GM12878 (cell line): ENCODE data around the gene DGCR8. TPM values are rescaled to one million over a fixed set of nuclear protein-coding genes. Genes with fewer than 3 reads are reported as not detected.

Experiments
- ATAC-seq: fragments of 200-7000 bp; cut with Tn5 transposase; 3 replicates; pipeline ENCODE4 v1.9.1; 2020; ENCODE audit warnings: mild to moderate bottlenecking, moderate library complexity
- BruUV-seq: library from RNA; stranded (reverse); fragments of 400-500 nt; replicated peaks from 2 replicates; lab custom pipeline; 2021; lab: Mats Ljungman, UMichigan
- CTCF ChIA-PET: fragments of 300-600 bp; sonication (Branson Sonifier 250); formaldehyde crosslinking; extraction: SDS; loops from one replicate; lab custom pipeline; 2021; ENCODE audit warnings: inconsistent platforms; lab: Yijun Ruan, JAX
- POLR2A ChIA-PET: fragments of 350-600 bp; formaldehyde crosslinking; extraction: SDS; loops from one replicate; lab custom pipeline; 2021; ENCODE audit warnings: inconsistent platforms; lab: Charles Lee
- RAD21 ChIA-PET: fragments of 300-600 bp; sonication (Branson Sonifier 250); formaldehyde crosslinking; loops from one replicate; lab custom pipeline; 2023; ENCODE audit warnings: antibody characterized with exemption; ENCODE audit not compliant: unreplicated experiment; lab: Charles Lee
- SMC1A ChIA-PET: fragments of 300-600 bp; sonication (Branson Sonifier 250); formaldehyde crosslinking; loops from one replicate; lab custom pipeline; 2023; ENCODE audit not compliant: unreplicated experiment, uncharacterized antibody; lab: Charles Lee
- DNase-seq: peaks from one replicate; pipeline ENCODE4 v3.0.0-alpha.2; 2011; ENCODE audit warnings: low read depth, low spot score
- FAIRE-seq: peaks from 3 replicates; lab custom pipeline; 2011; peaks lifted over from hg19 to GRCh38; lab: Jason Lieb, UNC
- H2AFZ ChIP-seq: 2 replicates; pipeline ENCODE4 v1.6.0; 2011; ENCODE audit warnings: low read depth, low read length, control low read depth; ENCODE audit not compliant: control insufficient read depth
- H3K27ac ChIP-seq: 2 replicates; pipeline ENCODE4 v1.5.1; 2011; ENCODE audit warnings: control low read depth; ENCODE audit not compliant: control insufficient read depth, insufficient read depth
- H3K27me3 ChIP-seq, 2 experiments: replicated peaks in 1 of 2; 2 replicates each; pipeline versions ENCODE4 v1.6.0 to v1.6.1; 2011; ENCODE audit warnings: low read length in 1 of 2; ENCODE audit not compliant: control insufficient read depth in 2 of 2, insufficient read depth in 2 of 2
- H3K36me3 ChIP-seq, 2 experiments: 2 replicates each; pipeline ENCODE4 v1.5.1; 2011; ENCODE audit warnings: low read length in 1 of 2; ENCODE audit not compliant: control insufficient read depth in 2 of 2, insufficient read depth in 2 of 2
- H3K4me1 ChIP-seq: 2 replicates; pipeline ENCODE4 v1.6.1; 2011; ENCODE audit warnings: mild to moderate bottlenecking, low read length, moderate library complexity, mixed read lengths; ENCODE audit not compliant: control insufficient read depth, insufficient read depth
- H3K4me2 ChIP-seq: 2 replicates; pipeline ENCODE4 v1.6.0; 2011; ENCODE audit warnings: control low read depth; ENCODE audit not compliant: control insufficient read depth, insufficient read depth
- H3K4me3 ChIP-seq: fragments of 200-600 bp; sonication (generic); 2 replicates; pipeline ENCODE4 v1.5.1; 2016
- H3K79me2 ChIP-seq: 2 replicates; pipeline ENCODE4 v1.6.0; 2011; ENCODE audit warnings: low read length; ENCODE audit not compliant: control insufficient read depth, insufficient read depth
- H3K9ac ChIP-seq: 2 replicates; pipeline ENCODE4 v1.8.0; 2011; ENCODE audit warnings: low read length, control low read depth, mixed read lengths; ENCODE audit not compliant: control insufficient read depth, insufficient read depth
- H3K9me3 ChIP-seq: replicated peaks from 3 replicates; pipeline ENCODE4 v1.5.1; 2011; ENCODE audit warnings: mild to moderate bottlenecking, low read length; ENCODE audit not compliant: control insufficient read depth, insufficient read depth
- H4K20me1 ChIP-seq: 2 replicates; pipeline ENCODE4 v1.6.0; 2011; ENCODE audit not compliant: control insufficient read depth, insufficient read depth
- FOS ChIP-seq: IDR thresholded peaks from 3 replicates; pipeline ENCODE4 v1.6.1; 2011; ENCODE audit warnings: borderline replicate concordance; ENCODE audit not compliant: insufficient read length; ENCODE audit errors: extremely low read depth
- POLR2A ChIP-seq: IDR thresholded peaks from 2 replicates; pipeline ENCODE4 v1.6.1; 2011; ENCODE audit warnings: low read depth, mild to moderate bottlenecking, low read length
- POLR2AphosphoS5 ChIP-seq: IDR thresholded peaks from 2 replicates; pipeline ENCODE4 v1.6.1; 2011; ENCODE audit warnings: mild to moderate bottlenecking, low read length, inconsistent platforms
- ZBTB40 ChIP-seq: fragments of 450-650 bp; IDR thresholded peaks from 2 replicates; pipeline ENCODE4 v1.6.1; 2016; ENCODE audit warnings: mild to moderate bottlenecking, moderate library complexity, borderline replicate concordance
- ZNF24 ChIP-seq: fragments of 450-650 bp; IDR thresholded peaks from 2 replicates; pipeline ENCODE4 v1.6.1; 2017; ENCODE audit warnings: antibody characterized with exemption, mild to moderate bottlenecking
- WGBS: methylation state at CpG from one replicate; pipeline ENCODE4 v1.1.6; 2016; ENCODE audit warnings: low lambda C conversion rate; ENCODE audit not compliant: insufficient replicate concordance, insufficient coverage; ENCODE audit errors: missing lambda C conversion rate; 5-methylcytosine and 5-hydroxymethylcytosine counted together
- in situ Hi-C: fragments of 300-500 bp; cut with MboI; formaldehyde crosslinking; loops from 9 replicates; pipeline ENCODE4 v1.14.3; 2018; ENCODE audit warnings: mixed read lengths
- intact Hi-C: fragments of 100-400 bp; cut with micrococcal nuclease; formaldehyde crosslinking; loops from one replicate; pipeline ENCODE4 v1.14.2; 2022; ENCODE audit not compliant: unreplicated experiment
- polyA plus RNA-seq, 11 experiments: library from polyadenylated mRNA; depleted of rRNA in 4 of 11; unstranded in 6 of 11; stranded (reverse) in 5 of 11; fragments of >200 nt; fragmentation: Nextera tagmentation in 4 of 11; fragmentation: Illumina TruSeq in 1 of 11; extraction: Ambion mirVana in 4 of 11; extraction: Trizol in 1 of 11; gene quantifications; 1 replicate in 1 of 11; 2 replicates in 10 of 11; pipeline versions ENCODE4 v1.2.1 to v1.2.3, GENCODE V29; 2011 to 2016; ENCODE audit warnings: inconsistent platforms in 2 of 11, missing spikeins in 2 of 11, low read depth in 1 of 11
- total RNA-seq, 4 experiments: library from RNA; depleted of rRNA in 3 of 4; stranded (reverse); fragments of >200 nt in 3 of 4; fragmentation: Illumina TruSeq in 1 of 4; extraction: Trizol in 1 of 4; gene quantifications; 2 replicates each; pipeline versions ENCODE4 v1.2.1 to v1.2.3, GENCODE V29; 2013 to 2021

DGCR8 gene
- total and polyA plus RNA-seq, 10 of the 15 experiments (the other 5 are each of a cell fraction or from before 2014, with no cell fraction given) = 1.2 to 35.1 (median 17.2) TPM

GRCh38 chr22:20108757-20109230 is 28.8 kb downstream of the DGCR8 start:
- no peak for FAIRE-seq
- POLR2A ChIA-PET = no interaction called here
- ATAC-seq = no peak
- 95% methylated on average over 12 of the region's 12 CpGs for WGBS
- H3K36me3 ChIP-seq = peaks cover 29 to 69% of the 10 kb centered on the region in 2 experiments; a peak in 3 of 4 replicates
- no peak overlapping the region for H3K27ac ChIP-seq
- no peaks in the 10 kb centered on the region for H3K27me3 ChIP-seq
- TF ChIP-seq FOS = no peak
- TF ChIP-seq ZNF24 = no peak
- TF ChIP-seq ZBTB40 = no peak
- 0 out of 2 replicates have a peak, but pooled peaks have one; percentile 9 for TF ChIP-seq POLR2AphosphoS5
- peak; percentile 63; the same call in 1 of the 2 replicates for TF ChIP-seq POLR2A
- DNase-seq = no peak
- intact Hi-C loops (no loop called here), in situ Hi-C loops (no loop called here)
- no peaks in the 10 kb centered on the region for H3K79me2 ChIP-seq
- no peak overlapping the region for H3K4me2 ChIP-seq
- H3K4me1 ChIP-seq = peaks cover 9% of the 10 kb centered on the region
- H4K20me1 ChIP-seq = no peaks in the 10 kb centered on the region
- H2AFZ ChIP-seq = no peak overlapping the region
- no TSS peak for BruUV-seq
- RAD21 ChIA-PET = no interaction called here
- no peaks in the 10 kb centered on the region; the same call in 2 of the 3 replicates for H3K9me3 ChIP-seq
- CTCF ChIA-PET = no interaction called here
- H3K4me3 ChIP-seq = no peak overlapping the region
- H3K9ac ChIP-seq = no peak overlapping the region
- SMC1A ChIA-PET = no interaction called here
